Eye (tissue), 1 donor: ENCODE results near the gene ZCCHC24.

ENCODE experiments used
- DNase-seq: peaks from one replicate; pipeline ENCODE4 v3.0.0-alpha.2; 2015

Gene ZCCHC24

GRCh38 chr10:79380946-79381721, 64.3 kb downstream of the ZCCHC24 start:
- no peak for DNase-seq

DNA sequence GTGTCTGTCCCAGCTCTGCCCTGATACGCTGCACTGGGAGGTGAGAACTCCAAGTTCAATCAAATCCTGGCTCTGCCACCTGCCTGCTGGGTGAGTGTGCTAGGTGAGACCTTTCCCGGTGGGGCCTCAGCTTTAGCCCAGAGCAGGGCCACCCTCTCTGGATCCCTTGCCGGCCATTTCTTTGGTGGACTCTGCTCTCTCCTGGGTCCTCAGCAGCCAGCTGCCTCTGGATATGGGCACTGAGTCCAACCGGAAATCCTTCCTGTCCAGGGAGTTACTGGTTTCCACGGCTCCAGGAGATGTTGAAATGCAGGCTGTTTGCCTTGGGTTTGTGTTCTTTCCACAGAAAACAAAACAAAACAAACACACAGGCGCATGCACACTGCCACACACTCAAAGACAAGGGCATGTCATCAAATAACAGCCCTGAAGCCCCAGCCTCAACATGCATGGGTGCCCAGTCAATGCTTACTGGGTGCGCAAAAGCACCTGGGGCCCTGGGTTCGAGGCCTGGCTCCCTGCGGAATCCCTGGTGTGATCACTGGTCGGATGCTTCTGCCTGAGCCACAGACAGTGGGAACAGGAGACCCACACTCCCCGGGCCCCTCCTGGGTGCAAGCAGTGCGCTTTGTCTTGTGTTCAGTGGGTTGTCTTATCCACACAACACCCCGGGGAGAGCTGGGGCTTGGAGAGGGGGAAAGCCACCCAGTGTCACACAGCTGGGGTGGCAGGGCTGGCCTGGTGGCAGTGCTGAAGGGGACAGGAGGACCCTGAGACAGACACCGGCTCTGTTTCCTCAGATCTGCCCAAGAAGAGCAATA, 65.1 kb downstream of the ZCCHC24 start:
- no peak for DNase-seq

DNA sequence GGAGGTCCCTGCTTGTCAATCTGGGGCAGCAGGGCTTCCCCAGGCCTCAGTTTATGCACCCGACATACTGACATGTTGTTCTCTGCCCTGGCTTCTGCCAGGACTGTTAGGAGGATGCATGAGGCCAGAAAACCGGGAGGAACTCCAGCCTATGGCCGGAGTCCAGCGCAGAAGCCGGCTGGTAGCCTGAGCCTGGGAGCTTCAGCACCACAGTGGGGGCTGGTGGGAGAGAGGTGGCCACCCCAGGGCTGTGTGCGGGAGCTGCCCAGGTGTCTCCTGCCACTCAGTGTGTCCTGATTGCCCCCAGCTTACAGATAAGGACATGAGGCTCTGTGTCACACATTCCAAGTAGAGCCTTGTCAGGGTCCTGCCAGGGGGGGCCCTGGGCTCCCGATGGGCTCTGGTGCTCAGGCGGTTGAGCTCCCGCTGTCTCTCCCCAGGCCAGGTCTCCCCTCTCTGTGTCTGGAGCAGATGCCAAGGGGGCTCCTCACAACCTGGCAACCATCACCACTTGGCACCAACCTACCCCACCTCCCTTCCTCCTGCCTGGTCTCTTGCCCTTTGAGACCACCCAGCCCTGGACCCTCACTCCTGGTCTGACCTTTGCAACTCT, 65.8 kb downstream of the ZCCHC24 start:
- no peak for DNase-seq

DNA sequence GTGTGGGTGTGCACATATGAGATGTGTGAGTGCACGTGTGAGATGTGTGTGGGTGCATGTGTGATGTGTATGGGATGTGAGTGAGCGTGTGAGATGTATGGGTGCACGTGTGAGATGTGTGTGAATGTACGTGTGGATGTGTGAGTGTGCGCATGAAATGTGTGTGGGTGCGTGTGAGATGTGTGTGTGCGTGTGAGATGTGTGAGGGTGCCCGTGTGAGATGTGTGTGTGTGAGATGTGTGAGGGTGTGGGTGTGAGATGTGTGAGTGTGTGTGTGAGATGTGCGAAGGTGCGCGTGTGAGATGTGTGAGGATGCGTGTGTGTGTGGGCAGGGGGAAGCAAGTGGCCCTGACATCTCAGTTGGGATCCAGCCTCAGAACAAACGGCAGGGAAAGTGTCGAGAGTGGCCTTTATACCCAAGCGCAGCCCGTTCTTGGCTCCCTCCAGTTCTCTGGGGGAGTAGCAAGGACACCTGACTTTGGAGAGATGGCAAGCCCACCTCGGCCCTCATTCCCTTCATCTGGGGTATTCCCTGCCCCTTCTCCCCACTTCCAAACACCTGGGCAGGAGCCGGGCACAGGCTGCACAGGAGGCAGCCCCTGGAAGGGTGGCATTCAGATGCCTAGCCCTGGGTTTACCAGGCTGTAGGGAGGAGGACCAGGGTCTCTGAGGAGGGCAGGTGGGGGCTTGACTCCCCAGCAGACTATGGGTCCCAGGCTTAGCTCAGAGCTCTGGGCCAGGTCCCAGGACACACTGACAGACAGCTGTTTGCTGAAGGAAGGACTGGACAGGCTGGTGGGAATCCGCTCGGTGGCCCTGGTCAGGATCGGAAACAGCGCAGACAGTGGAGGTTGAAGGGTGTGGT, 66.5 kb downstream of the ZCCHC24 start:
- DNase-seq = no peak

- no peak for DNase-seq
These were observed 67.1 kb downstream of the ZCCHC24 start for GRCh38 chr10:79378383-79378646.

GRCh38 chr10:79377557-79378382, 67.7 kb downstream of the ZCCHC24 start:
- DNase-seq = no peak

- DNase-seq = no peak
These were observed 68.5 kb downstream of the ZCCHC24 start for GRCh38 chr10:79376751-79377556.

DNA sequence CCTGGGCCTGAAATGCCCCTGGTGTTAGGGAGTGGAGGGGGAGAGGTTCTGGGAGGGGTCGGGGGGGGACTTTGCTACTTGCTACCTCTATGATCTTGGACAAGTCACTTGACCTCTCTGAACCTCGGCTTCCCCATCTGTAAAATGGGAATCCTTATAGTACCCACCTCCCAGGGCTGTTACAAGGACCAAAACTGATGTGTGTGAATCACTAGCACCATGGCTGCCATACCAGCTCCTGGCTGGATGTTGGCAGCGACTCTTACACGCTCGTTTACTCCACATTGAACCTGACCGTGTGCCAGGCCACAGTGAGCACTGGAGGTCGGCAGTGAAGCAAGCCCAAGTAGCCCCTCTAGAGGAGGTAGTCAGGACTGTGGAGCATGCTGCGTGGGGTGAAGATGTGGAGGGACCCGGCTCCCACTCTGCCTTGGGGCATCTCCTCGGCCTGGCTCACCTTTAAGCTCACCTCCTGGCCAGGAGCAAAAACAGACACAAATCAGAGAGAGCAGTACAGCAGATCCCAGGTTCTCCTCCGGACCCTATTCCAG, 69.3 kb downstream of the ZCCHC24 start:
- DNase-seq = no peak

DNA sequence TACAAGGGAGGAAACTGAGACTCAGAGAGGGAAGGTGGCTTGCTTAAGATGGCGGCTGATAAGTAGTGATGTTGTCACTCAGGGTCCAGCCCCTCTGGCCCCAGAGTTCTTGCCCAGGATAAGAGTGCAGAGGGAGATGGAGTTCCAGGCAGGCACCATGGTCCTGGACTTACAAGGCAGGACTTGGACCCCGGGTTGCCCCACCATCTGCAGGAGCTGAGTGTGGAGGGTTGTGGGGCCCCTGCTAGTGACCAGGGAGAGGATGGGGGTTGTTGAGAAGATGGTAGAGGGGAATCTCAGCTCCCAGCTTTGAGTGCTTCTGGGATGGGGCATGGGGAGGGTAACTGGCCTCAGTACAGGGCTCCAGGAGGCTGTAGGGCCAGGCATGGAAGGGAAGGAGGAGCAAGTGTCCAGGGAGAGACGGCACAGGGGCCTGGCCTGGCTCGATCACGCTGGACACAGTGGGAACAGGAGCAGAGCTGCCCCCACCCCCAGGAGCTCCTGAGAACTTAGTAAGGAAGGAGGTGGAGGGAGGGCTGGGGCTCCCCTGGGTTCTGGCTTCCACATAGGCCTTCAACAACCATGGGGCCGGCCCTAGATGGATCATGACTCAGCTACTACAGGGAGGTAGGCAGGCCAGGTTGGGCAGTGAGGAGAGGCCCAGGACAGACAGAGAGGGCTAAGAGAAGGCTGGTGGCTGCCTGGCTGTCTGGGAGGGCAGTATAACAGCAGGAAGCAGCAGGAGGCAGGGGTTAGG, 69.9 kb downstream of the ZCCHC24 start:
- DNase-seq = no peak

GRCh38 chr10:79374312-79375191, 70.9 kb downstream of the ZCCHC24 start:
- peak; percentile 91 for DNase-seq

GRCh38 chr10:79372871-79373270, 72.6 kb downstream of the ZCCHC24 start:
- DNase-seq = no peak

- DNase-seq = no peak
These were observed 77.8 kb downstream of the ZCCHC24 start for GRCh38 chr10:79367426-79368189.

- DNase-seq = no peak
These were observed 83.6 kb downstream of the ZCCHC24 start for GRCh38 chr10:79361726-79362397.

- no peak for DNase-seq
These were observed 84.7 kb downstream of the ZCCHC24 start for GRCh38 chr10:79360499-79361342.

GRCh38 chr10:79359816-79360498, 85.5 kb downstream of the ZCCHC24 start:
- DNase-seq = no peak

DNA sequence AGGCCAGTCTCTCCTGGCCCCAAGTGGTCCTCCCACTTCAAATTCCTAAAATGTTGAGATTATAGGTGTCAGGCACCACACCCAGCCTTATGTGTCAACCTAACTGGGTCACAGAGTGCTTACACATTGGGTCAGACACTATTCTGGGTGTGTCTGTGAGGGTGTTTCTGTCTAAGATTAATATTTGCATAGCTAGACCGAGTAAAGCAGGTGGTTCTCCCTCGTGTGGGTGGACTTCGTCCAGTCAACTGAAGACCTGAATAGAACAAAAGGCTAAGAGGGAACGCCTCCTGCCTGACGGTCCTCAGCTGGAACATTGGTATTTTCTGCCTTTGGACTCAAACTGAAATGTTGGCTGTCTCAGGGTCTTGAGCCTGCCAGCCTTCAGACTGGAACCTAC, 86.6 kb downstream of the ZCCHC24 start:
- no peak for DNase-seq
